K562 (cell line): ENCODE results near the gene SLC30A1. TPM values are rescaled to one million over a fixed set of nuclear protein-coding genes. Genes with fewer than 3 reads are reported as not detected.

Experiments used
- ATAC-seq: fragments of 200-7000 bp; cut with Tn5 transposase; 3 replicates; pipeline ENCODE4 v1.9.1; 2020; ENCODE audit warnings: moderate library complexity
- BruUV-seq: library from RNA; stranded (reverse); fragments of 400-500 nt; replicated peaks from 2 replicates; lab custom pipeline; 2021; lab: Mats Ljungman, UMichigan
- CTCF ChIA-PET: fragments of 300-600 bp; formaldehyde crosslinking; extraction: SDS; loops from one replicate; lab custom pipeline; 2021; ENCODE audit warnings: low intra/inter-chr PET ratio; lab: Yijun Ruan, JAX
- POLR2A ChIA-PET: fragments of 300-600, 350-650 bp; sonication (Branson Sonifier 250); formaldehyde crosslinking; extraction: SDS; loops from one replicate; lab custom pipeline; 2021; ENCODE audit warnings: antibody characterized with exemption, inconsistent platforms; lab: Yijun Ruan, JAX
- DNase-seq, 4 experiments: peaks; one replicate each; pipeline versions ENCODE4 v3.0.0 to v3.0.0-alpha.2; 2011 to 2018; ENCODE audit warnings: low spot score in 3 of 4, mixed read lengths in 3 of 4; ENCODE audit errors: extremely low read depth in 1 of 4
- FAIRE-seq: peaks from 2 replicates; lab custom pipeline; 2011; peaks lifted over from hg19 to GRCh38; lab: Jason Lieb, UNC
- H2AFZ ChIP-seq: 2 replicates; pipeline ENCODE4 v1.6.0; 2011; ENCODE audit warnings: low read depth, low read length, control low read depth, inconsistent platforms
- H3K27ac ChIP-seq: fragments of 200-600 bp; 3 replicates; pipeline ENCODE4 v1.8.0; 2011; ENCODE audit warnings: low read depth, mild to moderate bottlenecking, control low read depth, inconsistent platforms, low read length, moderate library complexity, mixed read lengths; ENCODE audit errors: extremely low read depth
- H3K27me3 ChIP-seq, 2 experiments: fragments of 300-600 bp in 1 of 2; 2 replicates in 1 of 2; 3 replicates in 1 of 2; pipeline versions ENCODE4 v1.6.0 to v1.8.0; 2011; ENCODE audit warnings: inconsistent platforms in 2 of 2, low read length in 2 of 2, mild to moderate bottlenecking in 1 of 2, mixed read lengths in 1 of 2, moderate library complexity in 1 of 2; ENCODE audit not compliant: control insufficient read depth in 2 of 2, insufficient read depth in 2 of 2
- H3K36me3 ChIP-seq: fragments of 300-600 bp; 3 replicates; pipeline ENCODE4 v1.8.0; 2011; ENCODE audit warnings: mild to moderate bottlenecking, low read length, inconsistent platforms; ENCODE audit not compliant: control insufficient read depth, insufficient read depth
- H3K4me1 ChIP-seq, 2 experiments: fragments of 200-600 bp in 1 of 2; replicated peaks in 1 of 2; 2 replicates in 1 of 2; 3 replicates in 1 of 2; pipeline versions ENCODE4 v1.5.1 to v1.8.0; 2011; ENCODE audit warnings: inconsistent platforms in 2 of 2, low read length in 2 of 2, mild to moderate bottlenecking in 1 of 2, mixed read lengths in 1 of 2, moderate library complexity in 1 of 2; ENCODE audit not compliant: control insufficient read depth in 2 of 2, insufficient read depth in 2 of 2
- H3K4me2 ChIP-seq: 2 replicates; pipeline ENCODE4 v1.6.1; 2011; ENCODE audit warnings: low read length, control low read depth, inconsistent platforms, mixed read lengths; ENCODE audit not compliant: insufficient read depth
- H3K4me3 ChIP-seq: fragments of 200-600 bp; sonication (generic), shearing (Covaris generic); 2 replicates; pipeline ENCODE4 v1.5.1; 2016; ENCODE audit warnings: control low read depth, inconsistent platforms
- H3K79me2 ChIP-seq: fragments of 200-600 bp; 3 replicates; pipeline ENCODE4 v1.8.0; 2011; ENCODE audit warnings: low read length, inconsistent platforms; ENCODE audit not compliant: control insufficient read depth, insufficient read depth
- H3K9ac ChIP-seq, 2 experiments: 2 replicates each; pipeline versions ENCODE4 v1.6.0 to v1.6.1; 2011; ENCODE audit warnings: low read depth in 2 of 2, low read length in 2 of 2, control low read depth in 1 of 2, inconsistent platforms in 1 of 2, mild to moderate bottlenecking in 1 of 2, mixed read lengths in 1 of 2; ENCODE audit not compliant: insufficient read depth in 1 of 2
- H3K9me1 ChIP-seq: one replicate; pipeline ENCODE4 v1.6.0; 2011; ENCODE audit warnings: inconsistent platforms, mild to moderate bottlenecking, low read length, moderate library complexity; ENCODE audit not compliant: control insufficient read depth, insufficient read depth
- H3K9me3 ChIP-seq: replicated peaks from 2 replicates; pipeline ENCODE4 v1.5.1; 2011; ENCODE audit warnings: low read depth, low read length, inconsistent platforms; ENCODE audit not compliant: control insufficient read depth, insufficient read depth
- H4K20me1 ChIP-seq: replicated peaks from 2 replicates; pipeline ENCODE4 v1.6.1; 2011; ENCODE audit warnings: low read length, inconsistent platforms, mixed read lengths; ENCODE audit not compliant: control insufficient read depth, insufficient read depth
- CBFA2T2 ChIP-seq: fragments of 450-650 bp; conservative IDR thresholded peaks from 2 replicates; pipeline ENCODE4 v1.6.1; 2017; ENCODE audit warnings: mild to moderate bottlenecking
- CTBP1 ChIP-seq: fragments of 450-650 bp; IDR thresholded peaks from 2 replicates; pipeline ENCODE4 v1.6.1; 2016; ENCODE audit warnings: borderline replicate concordance
- DNMT1 ChIP-seq: fragments of 450-650 bp; IDR thresholded peaks from 2 replicates; pipeline ENCODE4 v1.6.1; 2016; ENCODE audit warnings: antibody characterized with exemption, mild to moderate bottlenecking
- ETS2 ChIP-seq: IDR thresholded peaks from 2 replicates; pipeline ENCODE4 v1.6.1; 2016; ENCODE audit warnings: borderline replicate concordance, missing genetic modification characterization, mild to moderate bottlenecking, moderate library complexity, missing compliant biosample characterization; ENCODE audit not compliant: poor library complexity, severe bottlenecking
- FOXA1 ChIP-seq: fragments of 450-650 bp; IDR thresholded peaks from 2 replicates; pipeline ENCODE4 v1.6.1; 2016; ENCODE audit warnings: mild to moderate bottlenecking, borderline replicate concordance
- FOXP1 ChIP-seq: sonication (generic); formaldehyde crosslinking; IDR thresholded peaks from 2 replicates; pipeline ENCODE4 v1.8.0; 2022; ENCODE audit warnings: mild to moderate bottlenecking, missing genetic modification reagents
- MAFF ChIP-seq: IDR thresholded peaks from 2 replicates; pipeline ENCODE4 v1.6.1; 2012; ENCODE audit warnings: low read length, improper control_type of control experiment
- MAFK ChIP-seq: IDR thresholded peaks from 2 replicates; pipeline ENCODE4 v1.6.1; 2011; ENCODE audit warnings: low read length, improper control_type of control experiment
- MCM3 ChIP-seq: fragments of 450-650 bp; IDR thresholded peaks from 2 replicates; pipeline ENCODE4 v1.6.1; 2016
- NFE2L1 ChIP-seq: fragments of 450-650 bp; IDR thresholded peaks from 2 replicates; pipeline ENCODE4 v1.6.1; 2016; ENCODE audit warnings: missing genetic modification characterization, low read depth, mild to moderate bottlenecking, missing compliant biosample characterization, moderate library complexity, borderline replicate concordance
- NFXL1 ChIP-seq: fragments of 450-650 bp; formaldehyde crosslinking; IDR thresholded peaks from 2 replicates; pipeline ENCODE4 v1.4.0; 2021; ENCODE audit warnings: mild to moderate bottlenecking
- PHF20 ChIP-seq: fragments of 450-650 bp; IDR thresholded peaks from 2 replicates; pipeline ENCODE4 v1.6.1; 2018; ENCODE audit not compliant: partially characterized antibody
- RBM22 ChIP-seq: fragments of 200-400 bp; formaldehyde crosslinking; IDR thresholded peaks from 2 replicates; pipeline ENCODE4 v1.6.1; 2018; ENCODE audit warnings: low read length, low read depth; ENCODE audit not compliant: poor library complexity, severe bottlenecking
- SMC3 ChIP-seq: conservative IDR thresholded peaks from 2 replicates; pipeline ENCODE4 v1.6.1; 2011; ENCODE audit warnings: low read depth, low read length, improper control_type of control experiment; ENCODE audit not compliant: insufficient read depth
- TFAP4 ChIP-seq: sonication (generic); formaldehyde crosslinking; IDR thresholded peaks from 2 replicates; pipeline ENCODE4 v1.8.0; 2022; ENCODE audit warnings: missing genetic modification reagents, mild to moderate bottlenecking, moderate library complexity, borderline replicate concordance
- TRIM28 ChIP-seq: fragments of 450-650 bp; IDR thresholded peaks from 2 replicates; pipeline ENCODE4 v1.6.1; 2017
- ZNF507 ChIP-seq: conservative IDR thresholded peaks from 2 replicates; pipeline ENCODE4 v1.6.1; 2017; ENCODE audit warnings: missing genetic modification characterization, missing compliant biosample characterization
- ZNF695 ChIP-seq: fragments of 450-650 bp; formaldehyde crosslinking; IDR thresholded peaks from 2 replicates; pipeline ENCODE4 v1.4.0; 2020; ENCODE audit warnings: mild to moderate bottlenecking, moderate library complexity
- WGBS: fragments of 100-300 bp; shearing (Covaris generic); methylation state at CpG from one replicate; pipeline ENCODE4 v1.1.6; 2016; ENCODE audit warnings: low coverage, mixed read lengths; ENCODE audit not compliant: insufficient coverage; ENCODE audit errors: missing lambda C conversion rate; 5-methylcytosine and 5-hydroxymethylcytosine counted together
- in situ Hi-C: fragments of 300-500 bp; cut with MboI; formaldehyde crosslinking; loops from 4 replicates; pipeline ENCODE4 v1.15.0; 2018; ENCODE audit warnings: inconsistent platforms, mixed read lengths
- intact Hi-C: fragments of 100-400 bp; cut with micrococcal nuclease; formaldehyde crosslinking; loops from 2 replicates; pipeline ENCODE4 v1.14.2; 2022
- polyA plus RNA-seq, 8 experiments: library from polyadenylated mRNA; depleted of rRNA in 4 of 8; stranded (reverse) in 5 of 8; unstranded in 3 of 8; fragments of >200 nt; fragmentation: Nextera tagmentation in 2 of 8; fragmentation: Illumina TruSeq in 1 of 8; extraction: Ambion mirVana in 2 of 8; extraction: Trizol in 1 of 8; gene quantifications; 2 replicates each; pipeline versions ENCODE4 v1.2.1 to v1.2.3, GENCODE V29; 2011 to 2014; ENCODE audit warnings: inconsistent platforms in 1 of 8, missing spikeins in 1 of 8
- total RNA-seq, 7 experiments: library from RNA; depleted of rRNA in 6 of 7; stranded (reverse); fragments of >200 nt in 6 of 7; fragmentation: Illumina TruSeq in 2 of 7; extraction: Trizol in 2 of 7; gene quantifications; 2 replicates each; pipeline versions ENCODE4 v1.2.1 to v1.2.3, GENCODE V29; 2011 to 2021; ENCODE audit warnings: low replicate concordance in 1 of 7
- TF ChIP-seq, protein P1 (sequence below): fragments of 450-650 bp; IDR thresholded peaks from 2 replicates; pipeline ENCODE4 v1.7.1; 2018; ENCODE audit warnings: mild to moderate bottlenecking, low read depth; ENCODE audit not compliant: partially characterized antibody

Gene SLC30A1
- total and polyA plus RNA-seq, 9 of the 15 experiments (the other 6 are each of a cell fraction or from before 2014, with no cell fraction given) = 4.1 to 14.4 (median 6.6) TPM

GRCh38 chr1:211614615-211615014 is 35.7 kb upstream of the SLC30A1 start:
- 16% methylated on average over 11 of the region's 11 CpGs for WGBS
- intact Hi-C loops (no loop called here), in situ Hi-C loops (no loop called here)
- DNase-seq = peak; percentile 48 to 80 (median 76)
- FAIRE-seq = peak; percentile 76
- Histone ChIP-seq H3K9me1 (peaks cover 3% of the 10 kb centered on the region), H3K27ac (peak overlapping the region; percentile 39; the same call in 2 of the 3 replicates), H3K9ac (peak overlapping the region; percentile 45 to 83; a peak in 3 of 4 replicates), H3K9me3 (no peaks in the 10 kb centered on the region), H2AFZ (peak overlapping the region; percentile 85), H3K4me2 (peak overlapping the region; percentile 67), H4K20me1 (no peaks in the 10 kb centered on the region), H3K36me3 (no peaks in the 10 kb centered on the region), H3K79me2 (no peaks in the 10 kb centered on the region), H3K4me1 (peaks cover 60 to 64% of the 10 kb centered on the region in 2 experiments), H3K4me3 (no peak overlapping the region), H3K27me3 (no peaks in the 10 kb centered on the region; a peak in 1 of 5 replicates)
- CTCF ChIA-PET = no interaction called here
- POLR2A ChIA-PET = interaction anchor here (1.3 to 2.2 kb wide), 3 partner anchors 8 to 16 kb away, joined by 6 to 13 read pairs (median 10); no protein-coding TSS in a partner anchor
- ATAC-seq = peak; percentile 3; the same call in 1 of the 3 replicates
- BruUV-seq = no TSS peak
- TF ChIP-seq MAFK (no peak), RBM22 (no peak), TFAP4 (CRISPR knock-in tag) (no peak), MAFF (no peak), FOXP1 (CRISPR knock-in tag) (no peak), ETS2 (tag) (no peak), TRIM28 (no peak), CBFA2T2 (peak; percentile 87), SMC3 (no peak), PHF20 (no peak), MCM3 (no peak), ZNF507 (tag) (no peak), CTBP1 (peak; percentile 62; the same call in 1 of the 2 replicates), NFE2L1 (tag) (no peak), NFXL1 (CRISPR knock-in tag) (no peak), ZNF695 (no peak), FOXA1 (no peak), DNMT1 (no peak)
- TF ChIP-seq, protein P1, sequence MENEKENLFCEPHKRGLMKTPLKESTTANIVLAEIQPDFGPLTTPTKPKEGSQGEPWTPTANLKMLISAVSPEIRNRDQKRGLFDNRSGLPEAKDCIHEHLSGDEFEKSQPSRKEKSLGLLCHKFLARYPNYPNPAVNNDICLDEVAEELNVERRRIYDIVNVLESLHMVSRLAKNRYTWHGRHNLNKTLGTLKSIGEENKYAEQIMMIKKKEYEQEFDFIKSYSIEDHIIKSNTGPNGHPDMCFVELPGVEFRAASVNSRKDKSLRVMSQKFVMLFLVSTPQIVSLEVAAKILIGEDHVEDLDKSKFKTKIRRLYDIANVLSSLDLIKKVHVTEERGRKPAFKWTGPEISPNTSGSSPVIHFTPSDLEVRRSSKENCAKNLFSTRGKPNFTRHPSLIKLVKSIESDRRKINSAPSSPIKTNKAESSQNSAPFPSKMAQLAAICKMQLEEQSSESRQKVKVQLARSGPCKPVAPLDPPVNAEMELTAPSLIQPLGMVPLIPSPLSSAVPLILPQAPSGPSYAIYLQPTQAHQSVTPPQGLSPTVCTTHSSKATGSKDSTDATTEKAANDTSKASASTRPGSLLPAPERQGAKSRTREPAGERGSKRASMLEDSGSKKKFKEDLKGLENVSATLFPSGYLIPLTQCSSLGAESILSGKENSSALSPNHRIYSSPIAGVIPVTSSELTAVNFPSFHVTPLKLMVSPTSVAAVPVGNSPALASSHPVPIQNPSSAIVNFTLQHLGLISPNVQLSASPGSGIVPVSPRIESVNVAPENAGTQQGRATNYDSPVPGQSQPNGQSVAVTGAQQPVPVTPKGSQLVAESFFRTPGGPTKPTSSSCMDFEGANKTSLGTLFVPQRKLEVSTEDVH = no peak
